Fibroblast of skin of left quadriceps (primary cell): ENCODE data around the gene PDE4D.
A peak's percentile ranks its signal among the peaks of the same experiment; 100 is the strongest.

Experiments
- DNase-seq, 2 experiments: peaks; one replicate each; pipeline ENCODE4 v3.0.0-alpha.2; 2013; ENCODE audit warnings: low read depth in 2 of 2

PDE4D gene

GRCh38 chr5:58932057-58932612, 961.4 kb downstream of the PDE4D start:
- no peak for DNase-seq

GRCh38 chr5:58930520-58930919, 963.0 kb downstream of the PDE4D start:
- DNase-seq = no peak

GRCh38 chr5:58929726-58930125, 963.8 kb downstream of the PDE4D start:
- no peak for DNase-seq

GRCh38 chr5:58927938-58928337, 965.6 kb downstream of the PDE4D start:
- no peak for DNase-seq

- no peak for DNase-seq
Measured at GRCh38 chr5:58927181-58927580, 966.3 kb downstream of the PDE4D start.

GRCh38 chr5:58926541-58926935, 967.0 kb downstream of the PDE4D start:
- no peak for DNase-seq

- no peak for DNase-seq
Measured at GRCh38 chr5:58925627-58926540, 967.6 kb downstream of the PDE4D start.

- DNase-seq = no peak
Measured at GRCh38 chr5:58924306-58924705, 969.2 kb downstream of the PDE4D start.

- DNase-seq = no peak
Measured at GRCh38 chr5:58923355-58923754, 970.2 kb downstream of the PDE4D start.

GRCh38 chr5:58922461-58923171, 970.9 kb downstream of the PDE4D start:
- no peak for DNase-seq

GRCh38 chr5:58921159-58921558, 972.4 kb downstream of the PDE4D start:
- DNase-seq = peak in 1 of 2 experiments; percentile 22

GRCh38 chr5:58919833-58920232, 973.7 kb downstream of the PDE4D start:
- no peak for DNase-seq
